GM18870 (cell line): ENCODE measurements around the gene ASTN2.
"Not testable (repeated sequence)": the region's sequence is repeated elsewhere in the genome, so short reads cannot be mapped to it uniquely, and the experiment has no call there.

Experiments used
- ATAC-seq: cut with Tn5 transposase; IDR thresholded peaks from one replicate; pipeline ENCODE4 v1.9.1; 2021; ENCODE audit warnings: moderate library complexity; ENCODE audit not compliant: unreplicated experiment

The ASTN2 gene

GRCh38 chr9:116935149-116935897, 479.5 kb downstream of the ASTN2 start:
- no peak for ATAC-seq

- ATAC-seq = no peak
Observed at GRCh38 chr9:116934131-116934530, 480.7 kb downstream of the ASTN2 start.

GRCh38 chr9:116933251-116933650, 481.6 kb downstream of the ASTN2 start:
- ATAC-seq = no peak

- ATAC-seq = no peak
Observed at GRCh38 chr9:116929621-116930020, 485.2 kb downstream of the ASTN2 start.

- no peak for ATAC-seq
Observed at GRCh38 chr9:116928884-116929283, 486.0 kb downstream of the ASTN2 start.

GRCh38 chr9:116928289-116928688, 486.6 kb downstream of the ASTN2 start:
- ATAC-seq = no peak

- no peak for ATAC-seq
Observed at GRCh38 chr9:116927726-116928125, 487.1 kb downstream of the ASTN2 start.

- ATAC-seq = no peak
Observed at GRCh38 chr9:116925121-116925520, 489.7 kb downstream of the ASTN2 start.

- no peak for ATAC-seq
Observed at GRCh38 chr9:116924462-116925110, 490.3 kb downstream of the ASTN2 start.

- not testable (repeated sequence) for ATAC-seq
Observed at GRCh38 chr9:116917895-116918508, 496.9 kb downstream of the ASTN2 start.

- no peak for ATAC-seq
Observed at GRCh38 chr9:116913536-116913935, 501.3 kb downstream of the ASTN2 start.

- ATAC-seq = no peak
Observed at GRCh38 chr9:116910201-116910600, 504.7 kb downstream of the ASTN2 start.

GRCh38 chr9:116907989-116908388, 506.9 kb downstream of the ASTN2 start:
- ATAC-seq = no peak

GRCh38 chr9:116905171-116905588, 509.7 kb downstream of the ASTN2 start:
- no peak for ATAC-seq

GRCh38 chr9:116904165-116904564, 510.7 kb downstream of the ASTN2 start:
- ATAC-seq = no peak

GRCh38 chr9:116901260-116901659, 513.6 kb downstream of the ASTN2 start:
- no peak for ATAC-seq

- no peak for ATAC-seq
Observed at GRCh38 chr9:116900543-116900942, 514.3 kb downstream of the ASTN2 start.

GRCh38 chr9:116900007-116900367, 514.9 kb downstream of the ASTN2 start:
- no peak for ATAC-seq

- no peak for ATAC-seq
Observed at GRCh38 chr9:116899337-116900006, 515.4 kb downstream of the ASTN2 start.

- ATAC-seq = not testable (repeated sequence)
Observed at GRCh38 chr9:116898131-116898530, 516.7 kb downstream of the ASTN2 start.

GRCh38 chr9:116897201-116897600, 517.7 kb downstream of the ASTN2 start:
- no peak for ATAC-seq

- ATAC-seq = no peak
Observed at GRCh38 chr9:116895961-116896360, 518.9 kb downstream of the ASTN2 start.
